ENCODE measurements around the gene MED25. TPM values are rescaled to one million over a fixed set of nuclear protein-coding genes. Genes with fewer than 3 reads are reported as not detected.

The MED25 gene
- total RNA-seq, result 10 to 100 TPM; 44.1 to 51.0 (median 47.2) TPM

DNA sequence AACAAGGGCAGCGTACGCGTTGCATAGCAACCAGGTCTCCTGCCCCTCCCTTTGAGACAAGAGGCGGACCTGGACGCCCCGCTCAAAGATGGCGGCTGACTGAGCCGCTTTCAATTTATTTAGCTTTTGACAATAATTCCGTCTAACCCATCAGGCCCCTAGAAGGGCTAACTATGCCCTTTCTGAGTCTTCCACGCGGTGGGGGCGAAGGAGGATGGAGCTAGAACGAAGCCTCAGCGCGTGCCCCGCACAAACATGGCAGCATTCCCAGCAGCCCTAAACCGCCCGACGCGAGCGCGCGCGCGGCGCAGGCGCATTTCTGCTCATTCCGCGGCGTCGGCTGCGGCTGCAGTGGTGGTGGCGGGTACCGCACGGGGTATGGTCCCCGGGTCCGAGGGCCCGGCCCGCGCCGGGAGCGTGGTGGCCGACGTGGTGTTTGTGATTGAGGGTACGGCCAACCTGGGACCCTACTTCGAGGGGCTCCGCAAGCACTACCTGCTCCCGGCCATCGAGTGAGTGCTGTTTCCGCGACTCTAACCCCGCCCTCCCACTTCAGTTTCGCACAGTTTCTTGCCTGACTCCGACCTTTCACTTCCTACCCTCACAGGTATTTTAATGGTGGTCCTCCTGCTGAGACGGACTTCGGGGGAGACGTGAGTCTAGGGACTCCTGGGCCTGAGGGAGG lies at the start of gene MED25:
Gene MED25, plus strand, starts transcription at position 326 of the 685 bp plus-strand sequence. Its CDS starts 53 bp downstream, at position 379.
- DNase-seq (peak; percentile 83), ATAC-seq (peak; percentile 78 to 82)
- H3K36me3 Mint-ChIP-seq (ENCODE audit: insufficient read depth), result peaks cover under 1% of the 10 kb centered on the region
- peak within 1 kb of the TSS; percentile 95 for H3K4me3 Mint-ChIP-seq
- H3K9me3 Mint-ChIP-seq, result no peaks in the 10 kb centered on the region
- peaks cover 29% of the 10 kb centered on the region for H3K4me1 Mint-ChIP-seq (ENCODE audit: low read depth)
- no peaks in the 10 kb centered on the region for H3K27me3 Mint-ChIP-seq (ENCODE audit: low read depth)

DNA sequence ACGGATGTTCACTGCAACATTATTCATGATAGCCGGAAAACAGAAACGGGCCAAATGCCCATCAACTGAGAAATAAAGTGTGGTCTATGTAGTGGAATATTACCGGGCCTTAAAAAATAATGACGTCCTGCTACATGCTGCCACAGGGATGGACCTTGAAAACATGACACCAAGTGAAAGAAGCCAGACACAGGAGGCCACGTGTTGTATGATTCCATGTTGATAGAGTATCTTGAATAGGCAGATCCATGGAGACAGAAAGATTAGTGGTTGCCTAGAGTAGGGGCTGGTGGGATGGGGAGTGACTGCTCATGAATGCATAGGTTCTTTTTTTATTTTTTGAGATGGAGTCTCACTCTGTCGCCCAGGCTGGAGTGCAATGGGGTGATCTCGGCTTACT lies 47.6 kb upstream of the MED25 start:
- Mint-ChIP-seq H3K9me3 (no peaks in the 10 kb centered on the region), H3K36me3 (ENCODE audit: insufficient read depth) (peaks cover 10% of the 10 kb centered on the region), H3K4me1 (ENCODE audit: low read depth) (peaks cover 33% of the 10 kb centered on the region), H3K4me3 (no peak overlapping the region), H3K27me3 (ENCODE audit: low read depth) (no peaks in the 10 kb centered on the region)
- no peak for ATAC-seq
- no peak for DNase-seq

DNA sequence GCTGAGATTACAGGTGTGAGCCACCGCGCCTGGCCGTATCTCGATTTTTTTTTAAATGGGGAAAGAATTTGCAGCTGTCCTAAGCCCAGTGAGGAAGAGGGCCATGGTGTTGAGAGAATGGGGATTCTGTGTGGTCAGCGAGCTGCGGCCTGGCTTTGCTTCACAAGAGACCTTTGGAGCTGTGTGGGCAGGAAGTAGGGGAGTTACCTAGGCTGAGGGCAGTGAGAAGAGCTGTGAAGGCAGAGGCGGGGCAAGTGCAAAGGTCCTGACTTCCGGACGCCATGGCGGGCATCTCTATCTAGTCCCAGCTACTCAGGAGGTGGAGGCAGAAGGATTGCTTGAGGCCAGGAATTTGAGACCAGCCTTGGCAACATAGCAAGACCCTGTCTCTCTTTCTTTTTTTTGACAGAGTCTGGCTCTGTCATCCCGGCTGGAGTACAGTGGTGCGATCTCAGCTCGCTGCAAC lies 46.4 kb upstream of the MED25 start:
- Mint-ChIP-seq H3K27me3 (ENCODE audit: low read depth) (no peaks in the 10 kb centered on the region), H3K4me3 (no peak overlapping the region), H3K9me3 (no peaks in the 10 kb centered on the region), H3K4me1 (ENCODE audit: low read depth) (peaks cover 29% of the 10 kb centered on the region), H3K36me3 (ENCODE audit: insufficient read depth) (peaks cover 10% of the 10 kb centered on the region)
- ATAC-seq, result no peak
- no peak for DNase-seq

DNA sequence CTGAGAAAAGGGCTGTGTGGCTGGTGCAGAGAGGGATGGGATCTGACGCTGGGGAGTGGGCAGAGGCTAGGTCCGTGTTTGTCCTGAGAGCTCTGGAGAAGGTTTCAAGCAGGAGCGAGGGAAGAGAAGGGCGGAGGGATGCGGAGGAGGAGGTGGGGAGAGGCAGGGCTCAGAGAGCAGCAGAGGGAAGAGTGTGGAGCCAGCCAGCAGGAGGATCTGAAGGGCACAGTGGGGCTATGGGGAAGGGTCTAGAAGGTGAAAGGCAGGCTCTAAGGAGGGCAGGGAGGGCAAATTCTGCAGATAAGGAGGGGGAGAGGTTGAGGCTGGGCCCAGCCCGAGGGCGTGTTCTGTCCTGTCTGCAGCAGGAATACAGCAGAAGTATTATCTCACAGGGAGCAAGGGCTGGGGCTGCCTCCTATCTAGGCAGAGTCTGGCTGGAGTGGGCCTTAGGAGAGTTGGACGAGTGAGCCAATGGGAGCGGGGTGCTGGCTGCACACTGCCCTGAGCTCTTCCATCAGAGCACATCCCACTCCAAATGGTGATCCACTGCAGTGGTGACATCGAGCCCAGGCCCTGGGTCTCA lies 45.1 kb upstream of the MED25 start:
- Mint-ChIP-seq H3K4me3 (no peak overlapping the region), H3K4me1 (ENCODE audit: low read depth) (peaks cover 22% of the 10 kb centered on the region), H3K27me3 (ENCODE audit: low read depth) (no peaks in the 10 kb centered on the region), H3K36me3 (ENCODE audit: insufficient read depth) (peaks cover 10% of the 10 kb centered on the region), H3K9me3 (no peaks in the 10 kb centered on the region)
- ATAC-seq, result no peak
- no peak for DNase-seq

DNA sequence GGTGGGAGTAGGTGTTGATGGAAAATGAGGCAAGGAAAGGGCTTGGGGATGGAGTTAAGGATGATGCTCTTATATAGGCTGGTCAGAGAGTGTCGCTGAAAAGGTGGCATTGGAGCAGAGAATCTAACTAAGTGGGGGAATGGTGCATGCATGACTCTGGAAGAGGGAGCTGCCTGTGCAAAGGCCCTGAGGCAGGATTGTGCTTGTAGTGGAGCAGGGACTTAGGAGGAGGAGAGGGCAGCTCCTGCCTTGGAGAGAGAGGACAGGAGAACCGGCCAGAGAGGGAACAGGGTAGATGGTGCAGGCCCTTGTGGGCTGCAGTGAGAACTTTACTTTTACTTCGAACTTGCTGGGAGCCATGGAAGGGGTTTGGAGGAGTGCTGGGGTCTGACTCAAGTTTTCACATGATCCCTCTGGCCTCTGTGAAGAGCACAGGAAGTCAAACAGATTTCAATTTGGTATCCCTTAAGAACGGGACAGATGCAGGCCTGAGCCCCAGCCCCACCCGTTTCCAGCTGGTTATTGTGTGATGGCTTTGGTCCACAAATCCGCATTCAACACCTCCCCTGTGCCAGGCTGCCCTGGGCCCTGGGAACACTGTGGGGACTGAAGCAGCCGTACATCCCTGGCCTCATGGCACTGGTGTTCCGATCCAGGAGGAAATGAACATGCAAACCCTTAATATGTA lies 44.3 kb upstream of the MED25 start:
- Mint-ChIP-seq H3K4me1 (ENCODE audit: low read depth) (peaks cover 15% of the 10 kb centered on the region), H3K9me3 (no peaks in the 10 kb centered on the region), H3K4me3 (no peak overlapping the region), H3K36me3 (ENCODE audit: insufficient read depth) (peaks cover 7% of the 10 kb centered on the region), H3K27me3 (ENCODE audit: low read depth) (no peaks in the 10 kb centered on the region)
- ATAC-seq, result no peak
- DNase-seq, result no peak

DNA sequence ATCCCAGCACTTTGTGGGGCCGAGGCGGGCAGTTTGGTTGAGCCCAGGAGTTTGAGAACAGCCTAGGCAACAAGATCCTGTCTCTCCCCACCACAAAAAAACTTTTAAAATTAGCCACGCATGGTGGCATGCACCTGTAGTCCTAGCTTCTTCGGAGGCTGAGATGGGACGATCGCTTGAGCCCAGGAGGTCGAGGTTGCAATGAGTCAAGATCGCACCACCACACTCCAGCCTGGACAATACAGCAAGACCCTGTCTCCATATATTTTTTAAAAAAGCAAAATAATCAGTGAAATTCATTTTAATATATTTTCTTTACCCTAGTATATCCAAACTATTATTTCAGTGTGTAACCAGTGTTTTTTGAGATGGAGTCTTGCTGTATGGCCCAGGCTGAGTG lies 43.1 kb upstream of the MED25 start:
- ATAC-seq, result no peak
- Mint-ChIP-seq H3K4me1 (ENCODE audit: low read depth) (peaks cover 14% of the 10 kb centered on the region), H3K9me3 (no peaks in the 10 kb centered on the region)

DNA sequence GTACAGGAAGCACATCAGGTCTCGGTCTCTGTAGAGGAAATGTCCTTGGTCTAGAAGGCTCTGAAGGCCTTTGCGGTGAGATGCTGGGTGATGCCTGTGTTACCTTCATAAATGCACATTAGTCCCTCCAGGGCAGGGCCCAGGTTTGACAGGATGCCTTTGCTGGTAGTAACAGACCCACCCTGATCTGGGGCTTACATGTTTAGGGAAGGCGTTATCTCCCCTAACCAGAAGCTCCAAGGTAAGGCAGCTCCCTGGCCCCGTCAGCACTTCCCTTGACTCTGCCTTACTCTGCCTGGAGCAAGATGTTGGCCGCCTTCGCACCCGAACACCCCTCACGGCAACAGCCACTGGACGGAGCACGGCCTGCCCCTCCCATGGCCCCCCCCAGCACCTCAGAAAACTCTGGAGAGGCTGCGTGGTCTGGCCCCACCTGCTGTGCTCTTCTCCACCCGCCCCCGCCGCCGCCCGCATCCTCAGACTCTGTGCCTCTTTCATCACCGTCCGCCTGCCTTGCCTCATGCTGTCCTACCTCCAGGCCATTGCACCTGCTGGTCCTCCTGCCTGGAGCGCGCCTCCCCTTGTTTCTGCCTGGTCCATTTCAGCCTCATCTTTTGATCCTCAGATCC lies 42.2 kb upstream of the MED25 start:
- Mint-ChIP-seq H3K9me3 (no peaks in the 10 kb centered on the region), H3K27me3 (ENCODE audit: low read depth) (no peaks in the 10 kb centered on the region), H3K4me1 (ENCODE audit: low read depth) (peaks cover 20% of the 10 kb centered on the region), H3K36me3 (ENCODE audit: insufficient read depth) (peaks cover 9% of the 10 kb centered on the region), H3K4me3 (no peak overlapping the region)
- no peak for DNase-seq
- no peak for ATAC-seq

More for the DNA sequence above, 43.1 kb upstream of the MED25 start:
- DNase-seq, result no peak
- H3K36me3 Mint-ChIP-seq (ENCODE audit: insufficient read depth), result peaks cover 9% of the 10 kb centered on the region
- no peak overlapping the region for H3K4me3 Mint-ChIP-seq
- no peaks in the 10 kb centered on the region for H3K27me3 Mint-ChIP-seq (ENCODE audit: low read depth)

DNA sequence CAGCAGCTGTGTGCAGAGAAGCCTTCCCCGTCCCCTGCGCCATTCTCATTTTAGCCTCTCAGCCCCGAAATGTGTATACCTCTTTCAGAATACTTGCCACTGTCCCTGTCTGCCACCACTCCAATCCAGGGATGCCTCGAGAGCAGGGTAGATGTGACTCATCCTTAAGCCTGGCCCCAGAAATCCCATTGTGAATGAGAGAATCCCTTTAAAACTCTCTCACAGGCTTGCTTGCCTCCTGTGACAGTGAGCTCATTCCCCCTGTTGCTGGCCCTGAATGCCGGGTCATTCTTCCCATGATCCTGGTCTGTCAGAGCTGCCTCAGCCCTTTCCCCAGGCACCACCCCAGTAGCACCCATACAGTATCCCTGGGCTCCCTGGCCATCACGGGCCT lies 41.7 kb upstream of the MED25 start:
- H3K9me3 Mint-ChIP-seq, result no peaks in the 10 kb centered on the region
- no peak for DNase-seq
- ATAC-seq, result no peak
- H3K27me3 Mint-ChIP-seq (ENCODE audit: low read depth), result no peaks in the 10 kb centered on the region
- H3K4me1 Mint-ChIP-seq (ENCODE audit: low read depth), result peaks cover 21% of the 10 kb centered on the region
- H3K36me3 Mint-ChIP-seq (ENCODE audit: insufficient read depth), result peaks cover 11% of the 10 kb centered on the region
- no peak overlapping the region for H3K4me3 Mint-ChIP-seq

DNA sequence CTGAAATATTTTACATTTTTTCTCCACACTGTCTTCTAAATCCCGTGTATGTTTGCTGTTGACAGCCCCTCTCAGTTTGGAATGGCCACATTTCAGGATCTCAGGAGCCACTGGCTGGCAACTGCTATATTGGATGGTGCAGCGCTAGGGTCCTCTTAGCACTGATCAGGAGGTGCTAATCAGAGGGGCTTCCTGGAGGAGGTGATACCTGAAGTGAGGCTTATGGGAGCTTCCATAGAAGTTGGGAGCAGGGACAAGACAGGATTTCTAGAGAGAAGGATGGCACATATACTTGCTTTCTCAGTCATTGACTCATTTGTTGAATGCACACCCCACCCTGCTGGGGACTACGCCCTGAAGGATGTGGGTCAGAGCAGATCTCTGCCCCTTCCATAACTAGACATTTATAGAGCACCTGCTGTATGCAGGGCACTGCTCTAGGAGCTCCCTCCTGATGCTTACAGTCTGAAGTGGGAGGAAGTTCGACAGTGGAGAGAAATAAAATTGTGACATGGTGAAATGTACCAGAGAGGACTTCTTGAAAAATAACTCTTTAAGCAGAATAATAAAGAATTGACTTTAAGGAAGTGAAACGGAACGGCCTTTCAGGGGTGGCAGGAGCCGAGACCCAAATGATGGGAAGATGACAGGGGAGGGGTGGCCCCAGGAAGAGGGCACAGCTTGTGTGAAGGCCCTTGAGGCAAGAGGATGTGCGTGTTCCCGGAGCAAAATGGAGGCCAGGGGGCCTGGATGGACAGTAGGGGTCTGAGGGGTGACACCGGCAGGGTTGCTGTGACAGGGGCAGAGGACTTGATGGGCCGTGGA lies 38.1 kb upstream of the MED25 start:
- Mint-ChIP-seq H3K9me3 (no peaks in the 10 kb centered on the region), H3K36me3 (ENCODE audit: insufficient read depth) (peaks cover 20% of the 10 kb centered on the region), H3K4me1 (ENCODE audit: low read depth) (peaks cover 15% of the 10 kb centered on the region), H3K4me3 (no peak overlapping the region), H3K27me3 (ENCODE audit: low read depth) (no peaks in the 10 kb centered on the region)
- ATAC-seq (no peak), DNase-seq (no peak)

DNA sequence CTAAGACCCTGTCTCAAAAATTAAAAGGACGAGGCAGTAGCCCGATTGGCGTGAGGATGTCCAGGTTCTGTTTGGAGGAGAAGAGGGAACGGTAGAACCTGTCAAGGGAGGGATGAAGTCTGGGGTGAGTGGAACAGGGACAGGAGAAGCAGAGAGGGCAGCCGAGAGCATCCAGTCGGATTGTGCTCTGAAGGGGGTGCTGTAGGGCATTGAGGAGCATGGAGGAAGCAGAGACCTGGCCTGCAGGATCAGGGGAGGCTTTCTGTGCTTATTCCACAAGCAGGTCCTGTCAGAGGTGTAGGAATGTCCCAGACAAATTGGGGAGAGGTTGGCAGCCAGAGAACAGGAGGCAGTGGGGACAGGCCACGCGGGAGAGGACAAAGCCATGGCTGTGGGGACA lies 37.2 kb upstream of the MED25 start:
- Mint-ChIP-seq H3K4me3 (no peak overlapping the region), H3K9me3 (no peaks in the 10 kb centered on the region), H3K4me1 (ENCODE audit: low read depth) (peaks cover 17% of the 10 kb centered on the region), H3K27me3 (ENCODE audit: low read depth) (no peaks in the 10 kb centered on the region), H3K36me3 (ENCODE audit: insufficient read depth) (peaks cover 25% of the 10 kb centered on the region)
- DNase-seq (no peak), ATAC-seq (no peak)

DNA sequence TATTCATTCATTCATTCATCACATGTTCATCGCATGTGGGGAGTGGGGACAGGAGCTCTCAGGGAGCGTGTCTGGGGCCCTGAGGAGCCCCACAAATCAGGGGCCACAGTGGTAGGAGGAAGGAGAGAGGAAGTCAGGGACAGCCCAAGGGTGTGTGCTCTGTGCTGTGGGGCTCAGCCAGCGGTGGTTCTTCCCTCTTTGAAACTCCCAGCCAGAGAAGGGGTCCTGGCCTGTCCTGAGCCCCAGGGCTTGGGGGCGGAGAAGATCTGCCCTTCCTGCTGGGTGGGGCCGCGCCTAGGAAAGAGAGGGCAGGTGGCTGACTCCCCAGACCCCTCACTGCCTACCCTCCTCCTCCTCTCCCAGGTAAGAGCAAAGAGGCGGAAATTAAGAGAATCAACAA lies 36.7 kb upstream of the MED25 start:
- peaks cover 28% of the 10 kb centered on the region for H3K36me3 Mint-ChIP-seq (ENCODE audit: insufficient read depth)
- peaks cover 16% of the 10 kb centered on the region for H3K4me1 Mint-ChIP-seq (ENCODE audit: low read depth)
- no peak overlapping the region for H3K4me3 Mint-ChIP-seq
- no peaks in the 10 kb centered on the region for H3K9me3 Mint-ChIP-seq
- ATAC-seq (no peak), DNase-seq (no peak)
- no peaks in the 10 kb centered on the region for H3K27me3 Mint-ChIP-seq (ENCODE audit: low read depth)

DNA sequence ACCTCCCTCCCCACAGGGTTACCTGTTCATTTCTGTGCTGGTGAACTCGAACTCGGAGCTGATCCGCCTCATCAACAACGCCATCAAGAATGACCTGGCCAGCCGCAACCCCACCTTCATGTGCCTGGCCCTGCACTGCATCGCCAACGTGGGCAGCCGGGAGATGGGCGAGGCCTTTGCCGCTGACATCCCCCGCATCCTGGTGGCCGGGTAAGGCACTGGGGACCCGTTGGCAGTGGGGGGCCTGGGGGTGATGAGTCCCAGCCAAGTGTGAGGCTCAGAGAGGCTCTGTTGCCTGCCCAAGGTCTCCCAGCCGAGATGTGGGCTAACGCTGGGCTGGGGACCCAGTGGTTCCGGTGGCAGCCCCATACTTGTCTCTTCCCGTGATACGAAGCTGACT lies 35.6 kb upstream of the MED25 start:
- no peak for DNase-seq
- no peaks in the 10 kb centered on the region for H3K9me3 Mint-ChIP-seq
- no peaks in the 10 kb centered on the region for H3K27me3 Mint-ChIP-seq (ENCODE audit: low read depth)
- peaks cover 16% of the 10 kb centered on the region for H3K4me1 Mint-ChIP-seq (ENCODE audit: low read depth)
- no peak for ATAC-seq
- no peak overlapping the region for H3K4me3 Mint-ChIP-seq
- peaks cover 32% of the 10 kb centered on the region for H3K36me3 Mint-ChIP-seq (ENCODE audit: insufficient read depth)

DNA sequence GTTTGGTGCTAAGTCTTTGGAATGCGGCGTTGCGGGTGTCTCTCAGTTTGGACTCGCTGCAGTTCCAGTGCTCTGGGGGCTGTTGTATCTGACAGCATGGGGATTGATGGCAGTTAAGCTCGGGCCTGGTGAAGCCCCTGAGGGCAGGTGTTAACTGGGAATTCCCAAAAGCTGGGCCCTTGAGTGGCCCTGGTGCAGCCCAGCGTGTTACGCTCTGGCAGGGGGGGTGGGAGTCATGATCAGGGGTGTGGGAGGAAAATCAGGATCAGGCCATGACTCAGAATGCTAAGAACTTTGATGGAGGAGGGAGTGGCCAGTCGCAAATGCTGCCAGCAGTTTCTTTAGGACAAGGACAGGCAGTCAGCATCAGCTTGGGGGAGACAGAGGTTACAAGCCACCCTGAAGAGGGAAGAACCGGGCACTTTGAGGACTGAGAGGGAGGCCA lies 31.7 kb upstream of the MED25 start:
- H3K4me3 Mint-ChIP-seq, result no peak overlapping the region
- ATAC-seq (no peak), DNase-seq (no peak)
- H3K4me1 Mint-ChIP-seq (ENCODE audit: low read depth), result peaks cover 7% of the 10 kb centered on the region
- H3K27me3 Mint-ChIP-seq (ENCODE audit: low read depth), result no peaks in the 10 kb centered on the region
- no peaks in the 10 kb centered on the region for H3K9me3 Mint-ChIP-seq
- H3K36me3 Mint-ChIP-seq (ENCODE audit: insufficient read depth), result peaks cover 35% of the 10 kb centered on the region

DNA sequence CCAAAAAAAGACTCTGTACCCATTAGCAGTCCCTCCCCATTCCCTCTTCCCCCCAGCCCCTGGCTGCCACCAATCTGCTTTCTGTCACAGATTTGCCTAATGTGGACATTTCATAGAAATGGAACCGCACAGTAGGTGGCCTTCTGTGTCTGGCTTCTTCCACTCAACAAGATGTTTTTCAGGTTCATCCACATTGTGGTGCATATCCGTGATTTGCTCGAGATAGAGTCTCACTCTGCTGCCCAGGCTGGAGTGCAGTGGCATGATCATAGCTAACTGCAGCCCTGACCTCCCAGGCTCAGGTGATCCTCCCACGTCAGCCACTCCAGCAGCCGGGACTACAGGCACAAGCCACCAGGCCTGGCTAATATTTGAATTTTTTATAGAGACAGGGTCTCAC lies 30.3 kb upstream of the MED25 start:
- H3K9me3 Mint-ChIP-seq, result no peaks in the 10 kb centered on the region
- DNase-seq (no peak), ATAC-seq (no peak)
- H3K36me3 Mint-ChIP-seq (ENCODE audit: insufficient read depth), result peaks cover 35% of the 10 kb centered on the region
- no peaks in the 10 kb centered on the region for H3K27me3 Mint-ChIP-seq (ENCODE audit: low read depth)
- H3K4me1 Mint-ChIP-seq (ENCODE audit: low read depth), result peaks cover 7% of the 10 kb centered on the region
- no peak overlapping the region for H3K4me3 Mint-ChIP-seq
